ENCODE data around the gene NXF2B. TPM values are rescaled to one million over a fixed set of nuclear protein-coding genes. Genes with fewer than 3 reads are reported as not detected.

NXF2B gene, protein sequence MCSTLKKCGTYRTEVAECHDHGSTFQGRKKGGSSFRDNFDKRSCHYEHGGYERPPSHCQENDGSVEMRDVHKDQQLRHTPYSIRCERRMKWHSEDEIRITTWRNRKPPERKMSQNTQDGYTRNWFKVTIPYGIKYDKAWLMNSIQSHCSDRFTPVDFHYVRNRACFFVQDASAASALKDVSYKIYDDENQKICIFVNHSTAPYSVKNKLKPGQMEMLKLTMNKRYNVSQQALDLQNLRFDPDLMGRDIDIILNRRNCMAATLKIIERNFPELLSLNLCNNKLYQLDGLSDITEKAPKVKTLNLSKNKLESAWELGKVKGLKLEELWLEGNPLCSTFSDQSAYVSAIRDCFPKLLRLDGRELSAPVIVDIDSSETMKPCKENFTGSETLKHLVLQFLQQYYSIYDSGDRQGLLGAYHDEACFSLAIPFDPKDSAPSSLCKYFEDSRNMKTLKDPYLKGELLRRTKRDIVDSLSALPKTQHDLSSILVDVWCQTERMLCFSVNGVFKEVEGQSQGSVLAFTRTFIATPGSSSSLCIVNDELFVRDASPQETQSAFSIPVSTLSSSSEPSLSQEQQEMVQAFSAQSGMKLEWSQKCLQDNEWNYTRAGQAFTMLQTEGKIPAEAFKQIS
- not detected in 2 replicates for total RNA-seq

DNA sequence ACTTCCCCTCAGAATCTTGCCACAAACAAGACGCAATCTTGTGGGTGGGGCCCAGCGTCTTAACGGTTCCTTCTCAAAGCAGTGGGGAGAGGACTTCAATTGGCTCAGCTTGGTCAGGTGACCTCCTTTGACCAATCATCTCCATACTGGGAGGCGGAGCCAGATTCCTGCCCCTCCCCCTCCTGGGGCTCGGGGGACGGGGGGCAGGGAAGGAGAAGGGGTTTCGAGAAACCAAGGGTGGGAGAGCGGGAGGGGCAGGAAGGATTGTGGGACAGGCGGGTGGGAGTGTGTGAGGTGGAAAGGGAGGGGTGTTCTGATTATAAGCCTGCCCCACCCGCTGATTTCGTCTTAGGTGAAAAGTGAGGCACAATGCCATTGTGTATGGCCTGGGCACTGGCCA, at the start of gene NXF2B:
TSS of gene NXF2B (minus strand) at position 101 of the 400 bp plus-strand sequence. CDS start 59,972 bp downstream, outside the sequence.

DNA sequence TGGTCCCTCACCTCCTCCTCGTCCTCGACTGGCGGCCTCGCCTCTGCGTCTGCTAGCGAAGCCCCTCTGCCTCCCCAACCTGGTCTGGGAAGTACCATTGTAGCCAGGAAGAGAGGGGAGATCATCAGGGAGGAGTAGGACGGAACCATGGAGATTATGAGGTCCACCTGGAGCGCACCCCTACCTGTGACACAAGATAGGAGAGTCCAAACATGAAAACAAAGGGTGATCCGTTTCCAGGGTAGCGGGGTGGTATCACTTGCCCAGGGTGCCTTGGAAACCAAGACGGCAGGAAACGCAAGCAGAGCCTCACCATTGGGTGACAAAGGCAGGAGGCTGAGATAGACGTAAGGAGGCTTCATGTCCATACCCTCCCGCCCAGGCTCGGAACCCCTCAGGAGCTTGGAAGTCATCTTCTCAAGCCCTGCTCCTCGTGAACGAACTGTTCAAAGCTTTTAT, 32.0 kb upstream of the NXF2B start, which contains the start of gene TCP11X2:
TSS of gene TCP11X2 (minus strand) at position 51 of the 459 bp plus-strand sequence.

Other genes with a start within 250 kb of the NXF2B start
- not detected in 2 replicates for gene TCP11X1, start 224.7 kb downstream of the NXF2B start, total RNA-seq
- not detected in 2 replicates for gene NXF2, start 192.8 kb downstream of the NXF2B start, total RNA-seq
- not detected in 2 replicates for gene TCP11X2, start 31.8 kb upstream of the NXF2B start, total RNA-seq
- gene TMSB15A, start 76.7 kb upstream of the NXF2B start, total RNA-seq: 5.3 and 19.9 TPM in 2 replicates
- gene ARMCX5, start 159.5 kb upstream of the NXF2B start, total RNA-seq: 12.5 and 13.1 TPM in 2 replicates
- gene GPRASP1, start 211.5 kb upstream of the NXF2B start, total RNA-seq: 0.33 and 0.38 TPM in 2 replicates